ENCODE results near the gene SIK3.

GRCh38 chr11:116866804-116867455 lies 231.3 kb downstream of the SIK3 start:
- TF ChIP-seq CTCF (IDR thresholded peaks at IDR 0.05; ENCODE audit: low read depth, low read length): no peak
- no peak for TF ChIP-seq POLR2A (IDR thresholded peaks at IDR 0.05; ENCODE audit: extremely low read depth, insufficient read length)
- TF ChIP-seq MAX (IDR thresholded peaks at IDR 0.05; ENCODE audit: low read depth, low read length): no peak
